NCI-H146 (cell line): ENCODE results near the gene PARP6.
A peak's percentile ranks its signal among the peaks of the same experiment; 100 is the strongest.

Experiments
- DNase-seq: peaks from one replicate; lab custom pipeline; 2025; lab: John Stamatoyannopoulos, UW

Gene PARP6

DNA sequence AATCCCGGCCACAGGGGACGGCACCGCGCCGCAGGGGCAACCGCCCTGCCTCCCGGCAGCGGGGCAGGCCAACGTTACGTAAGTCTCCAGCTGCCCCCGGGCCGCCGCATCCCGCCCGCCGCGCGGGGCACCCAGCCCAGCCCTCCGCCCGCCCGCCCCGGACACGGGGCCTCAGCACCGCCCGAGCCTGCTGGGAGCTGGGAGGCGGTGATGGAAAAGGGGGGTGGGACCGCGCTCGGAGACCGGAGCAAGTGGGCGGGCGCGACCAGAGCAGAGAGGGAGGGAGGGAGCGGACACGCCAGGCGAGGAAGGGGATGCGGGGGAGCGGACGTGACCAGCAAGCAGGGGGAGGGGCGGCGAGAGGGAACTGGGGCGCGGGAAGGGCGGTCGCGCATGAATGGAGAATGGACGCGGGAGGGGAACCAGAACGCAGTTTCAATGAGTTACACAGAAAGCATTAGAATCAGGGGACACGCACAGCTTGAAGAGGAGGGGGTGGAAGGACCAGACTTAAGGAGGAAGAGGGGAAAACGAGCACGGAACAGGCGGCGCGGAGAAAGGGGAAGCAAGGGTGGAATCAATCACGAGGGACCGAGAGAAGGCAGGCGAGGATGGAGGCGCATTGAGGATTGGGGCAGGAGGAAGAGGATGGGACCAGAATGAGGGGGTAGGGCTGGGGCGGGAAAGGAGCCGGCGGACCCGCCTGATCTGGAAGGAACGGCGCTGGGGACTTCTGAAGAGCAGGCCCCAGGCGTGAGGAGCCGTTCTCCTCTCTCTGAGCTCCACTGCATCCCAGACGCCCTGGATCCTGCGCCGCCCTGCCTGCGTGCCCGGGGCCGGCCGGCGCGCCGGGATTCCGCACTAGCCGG, 41.9 kb downstream of the PARP6 start:
- peak; percentile 91 for DNase-seq

DNA sequence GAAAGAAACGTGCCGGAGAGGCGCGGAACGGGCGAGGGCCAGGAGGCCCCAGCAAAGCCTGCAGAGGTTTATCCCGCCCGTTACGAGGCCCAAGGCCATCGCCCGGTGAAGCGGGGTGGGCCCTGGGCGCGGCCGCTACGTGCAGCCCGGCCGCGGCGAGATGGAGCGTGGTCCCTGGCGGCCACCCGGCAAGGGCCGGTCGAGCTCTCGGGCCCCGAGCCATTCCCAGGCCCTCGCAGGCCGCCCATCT, 42.5 kb downstream of the PARP6 start:
- DNase-seq: no peak

DNA sequence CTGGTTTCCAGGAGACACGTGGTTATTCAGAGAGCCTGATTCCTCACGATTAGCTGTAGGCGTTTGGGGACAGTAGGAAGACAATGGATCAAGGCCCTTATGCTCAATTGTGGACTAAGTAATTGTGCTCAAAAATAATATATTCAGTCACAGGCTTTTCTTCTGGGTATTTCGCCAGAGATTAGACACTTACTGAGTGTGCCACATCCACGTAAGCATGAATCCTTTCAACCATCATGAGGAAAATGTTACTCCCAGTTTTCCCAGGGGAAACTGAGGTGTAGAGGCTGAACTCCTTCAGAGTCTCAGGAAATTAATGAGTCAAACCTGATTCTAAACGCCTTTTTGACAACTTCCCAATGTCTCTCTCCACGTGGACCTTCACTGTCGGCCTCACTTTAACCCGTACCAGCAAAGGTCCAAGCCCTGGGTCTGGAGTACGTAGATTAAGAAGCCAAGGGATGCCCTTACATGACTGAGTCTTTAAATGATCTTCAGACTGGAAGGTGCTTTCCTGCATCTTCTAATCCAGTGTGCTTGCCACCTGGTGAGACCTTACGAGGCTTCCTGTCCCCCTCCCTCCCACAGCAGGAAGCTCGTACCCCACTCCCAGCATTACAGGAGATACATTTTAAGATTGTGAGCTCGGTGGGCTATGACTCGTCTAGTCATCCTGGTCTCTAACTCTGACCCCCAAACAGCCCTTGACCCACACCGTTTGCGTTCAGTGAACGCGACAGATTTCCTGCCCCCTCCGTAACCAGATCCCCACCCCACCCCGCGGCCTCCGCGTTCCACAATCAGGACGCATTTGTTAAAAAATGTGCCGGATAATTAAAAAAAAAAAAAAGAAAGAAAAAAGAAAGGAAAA, 43.0 kb downstream of the PARP6 start:
- peak; percentile 28 for DNase-seq

DNA sequence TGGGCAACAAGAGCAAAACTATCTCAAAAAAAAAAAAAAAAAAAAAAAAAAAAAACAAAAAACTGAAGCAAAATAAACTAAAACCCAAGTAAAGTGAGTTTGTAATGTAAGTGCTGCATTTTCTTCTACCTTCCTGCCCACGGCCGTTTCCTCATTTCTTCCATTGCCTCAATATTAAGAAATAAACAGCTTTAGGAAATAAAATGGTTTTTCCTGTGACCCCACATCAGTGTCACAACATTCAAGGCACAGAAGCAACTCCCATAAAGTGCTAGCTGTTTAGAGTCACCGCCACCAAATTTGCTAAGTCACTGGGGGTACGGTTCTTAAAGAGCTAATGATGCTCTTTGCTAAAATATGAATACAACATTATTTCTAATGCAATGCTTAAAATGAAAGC, 44.6 kb downstream of the PARP6 start:
- DNase-seq: no peak

DNA sequence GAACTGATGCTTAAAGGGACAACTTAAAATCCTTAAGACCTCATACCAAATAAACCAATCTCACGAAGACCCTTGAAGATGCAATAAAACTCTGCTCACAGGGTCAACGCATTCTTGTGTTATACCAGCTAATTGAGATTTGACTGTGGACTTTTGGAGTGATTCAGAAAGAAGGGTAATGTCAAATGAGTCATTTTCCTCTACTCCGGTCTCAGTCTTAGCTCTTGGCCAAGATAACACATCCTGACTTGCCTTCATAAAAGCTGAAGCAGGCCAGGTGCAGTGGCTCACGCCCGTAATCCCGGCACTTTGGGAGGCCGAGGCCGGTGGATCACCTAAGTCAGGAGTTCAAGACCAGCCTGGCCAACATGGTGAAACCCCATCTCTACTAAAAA, 45.2 kb downstream of the PARP6 start:
- no peak for DNase-seq

DNA sequence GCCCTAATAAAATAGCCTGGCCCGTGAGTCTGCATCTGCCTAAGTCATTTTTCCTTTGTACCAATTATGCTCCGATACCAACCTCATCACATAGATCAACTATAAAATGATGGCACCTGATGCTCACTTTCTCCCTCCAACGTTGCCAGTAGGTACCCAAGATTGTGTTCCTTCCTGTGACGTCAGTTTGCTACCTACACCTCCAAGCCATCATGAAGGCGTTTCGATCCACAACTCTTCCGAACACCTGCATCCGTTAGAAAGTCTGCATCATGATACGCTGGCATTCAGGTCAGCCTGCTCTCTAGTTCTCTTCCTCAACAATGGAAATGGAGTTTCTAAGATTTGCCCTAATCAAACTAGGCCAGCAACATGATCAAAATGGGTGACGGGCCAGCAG, 49.1 kb downstream of the PARP6 start:
- no peak for DNase-seq

DNA sequence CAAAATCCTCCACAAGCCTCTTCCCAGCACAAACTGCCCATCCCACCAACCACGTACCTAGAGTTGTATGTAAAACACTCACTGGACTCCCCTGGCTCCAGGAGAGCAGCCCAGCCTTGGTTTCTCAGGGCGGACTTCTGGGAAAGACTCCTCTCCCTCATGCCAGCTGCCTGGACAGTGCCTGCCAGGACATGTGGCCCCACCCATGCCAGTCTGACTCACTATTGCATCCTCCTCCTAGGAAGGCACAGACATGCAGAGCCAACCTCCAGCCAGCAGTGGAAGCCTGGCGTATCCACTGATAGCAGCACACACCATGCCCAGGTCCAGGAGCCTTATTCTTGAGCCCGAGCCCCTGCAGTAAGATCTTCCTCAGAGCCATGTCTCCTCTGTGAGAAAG, 50.0 kb downstream of the PARP6 start:
- DNase-seq: no peak

DNA sequence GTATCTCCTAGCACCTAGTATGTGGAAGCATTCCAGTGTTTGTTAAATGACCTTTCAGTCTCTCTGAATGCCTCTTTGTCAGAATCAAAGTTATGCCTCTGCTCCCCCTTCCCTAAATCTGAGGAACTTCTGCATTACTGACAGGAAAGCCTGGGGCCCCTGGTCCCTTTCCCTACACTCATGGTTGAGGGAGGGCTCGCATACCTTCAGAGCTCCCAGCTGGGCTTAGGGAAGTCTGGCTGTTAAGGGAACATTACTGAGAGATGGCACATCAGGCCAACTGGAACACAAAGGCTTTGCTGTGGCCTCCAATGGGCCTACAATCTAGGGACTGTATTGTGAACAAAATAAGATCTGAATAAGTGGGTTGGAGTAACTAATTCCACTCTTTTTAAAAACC, 51.7 kb downstream of the PARP6 start:
- DNase-seq: no peak

DNA sequence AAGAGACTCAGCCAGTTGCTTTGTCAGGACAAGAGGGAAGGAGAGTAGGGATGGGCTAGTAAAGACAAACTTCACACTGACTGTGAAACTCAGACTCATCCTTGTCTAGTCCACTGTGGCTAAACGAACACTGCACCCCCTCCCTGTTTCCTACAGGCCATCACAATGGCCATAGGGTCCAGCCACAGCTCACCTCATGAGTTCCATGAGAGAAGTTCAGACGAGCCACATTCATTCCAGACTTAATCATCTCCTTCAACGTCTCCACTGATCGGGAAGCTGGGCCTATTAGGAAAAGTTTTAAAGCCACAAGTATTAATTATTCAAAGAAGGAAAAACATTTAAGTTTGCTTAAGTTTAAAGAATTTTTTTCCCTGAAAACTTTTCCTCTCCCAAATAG, 55.1 kb downstream of the PARP6 start:
- DNase-seq: no peak

DNA sequence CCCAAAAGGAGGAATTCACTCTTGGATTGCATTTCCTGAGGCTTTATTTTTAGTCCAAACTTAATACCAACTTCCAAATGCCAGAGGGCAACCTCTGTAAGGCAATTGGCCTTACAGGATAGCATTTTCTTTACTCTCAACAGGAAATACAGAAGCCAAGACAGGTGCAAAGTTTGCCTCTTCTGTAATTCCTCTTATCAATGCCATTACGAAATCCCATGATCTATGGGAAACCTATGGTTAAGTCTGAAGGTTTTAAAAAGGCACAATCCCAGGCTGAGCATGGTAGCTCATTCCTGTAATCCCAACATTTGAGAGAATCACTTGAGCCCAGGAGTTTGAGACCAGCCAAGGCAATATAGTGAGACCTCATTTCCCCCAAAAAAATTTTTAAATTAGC, 56.3 kb downstream of the PARP6 start:
- DNase-seq: no peak

DNA sequence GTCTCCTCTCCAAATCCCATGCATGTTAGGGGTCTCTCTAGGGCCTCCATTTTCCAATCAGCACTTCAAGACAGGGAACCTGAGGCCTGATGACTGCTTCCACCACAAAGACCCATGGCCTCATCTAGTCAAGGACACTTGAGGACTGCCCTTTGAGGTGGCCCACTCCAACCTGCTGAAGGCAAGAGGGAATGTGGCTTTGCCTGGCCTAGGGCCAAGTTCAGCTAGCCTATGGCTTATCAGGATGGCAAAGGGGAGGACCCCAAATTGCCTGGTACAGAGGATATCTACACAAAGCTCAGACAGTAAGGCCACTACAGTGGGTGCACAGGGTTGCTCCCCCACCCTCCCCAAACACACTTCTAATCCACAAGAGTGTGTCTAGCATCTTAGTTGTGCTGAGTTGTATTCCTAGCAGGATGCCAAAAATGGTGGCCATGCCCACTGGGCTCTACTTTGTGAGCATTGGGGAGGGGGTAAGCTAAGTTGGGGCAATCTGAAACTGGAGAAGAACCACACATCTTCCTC, 64.7 kb downstream of the PARP6 start:
- no peak for DNase-seq

DNA sequence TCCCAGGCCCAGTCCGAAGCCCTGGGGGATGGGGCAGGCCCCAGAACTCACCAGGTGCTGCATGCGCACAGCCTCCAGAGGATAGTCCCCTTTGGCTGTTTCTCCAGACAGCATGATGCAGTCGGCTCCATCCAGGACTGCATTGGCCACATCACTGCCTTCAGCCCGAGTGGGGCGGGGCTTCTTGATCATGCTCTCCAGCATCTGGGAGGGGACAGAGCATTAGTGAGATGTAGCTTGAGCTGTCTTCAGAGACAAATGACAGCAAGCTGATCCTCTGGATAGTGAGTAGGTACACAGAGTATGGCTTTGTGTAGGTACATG, 65.7 kb downstream of the PARP6 start:
- DNase-seq: no peak

DNA sequence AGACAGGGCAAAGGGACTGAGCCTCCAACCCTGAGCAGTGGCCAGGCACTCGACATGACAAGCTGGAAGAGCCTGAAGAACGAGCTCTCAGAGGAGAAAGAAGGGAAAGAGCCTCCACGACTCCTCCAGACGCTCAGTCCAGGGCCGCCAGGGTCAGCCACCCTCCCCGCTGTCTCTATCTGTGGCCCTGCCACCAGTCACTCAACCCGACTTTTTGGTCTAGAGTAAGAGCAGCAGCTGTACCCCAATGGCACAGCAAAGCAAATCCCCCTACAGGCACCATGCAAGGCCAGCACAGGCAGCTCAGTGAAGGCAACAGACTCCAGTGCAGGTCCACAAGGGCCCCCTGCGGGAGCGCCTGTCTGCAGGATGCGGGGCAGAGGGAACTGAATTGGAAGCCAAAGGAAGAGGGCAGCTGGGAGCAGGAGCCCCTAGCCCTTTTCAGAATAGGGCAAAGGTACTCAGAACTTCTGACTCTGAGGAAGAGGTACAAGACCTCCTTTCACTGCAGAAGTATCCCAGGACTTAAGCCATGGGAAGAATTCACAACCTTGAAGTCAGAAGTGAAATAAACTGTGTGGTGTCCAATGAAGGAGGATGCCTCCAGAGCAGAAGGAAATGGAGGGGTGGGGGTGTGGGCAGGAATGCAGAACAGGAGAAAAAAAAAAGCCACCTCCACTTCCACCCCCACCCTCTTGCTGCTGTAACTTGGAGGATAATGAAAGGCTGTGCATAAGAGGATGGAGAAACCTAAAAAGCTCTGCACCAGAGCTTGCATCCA, 66.3 kb downstream of the PARP6 start:
- no peak for DNase-seq

DNA sequence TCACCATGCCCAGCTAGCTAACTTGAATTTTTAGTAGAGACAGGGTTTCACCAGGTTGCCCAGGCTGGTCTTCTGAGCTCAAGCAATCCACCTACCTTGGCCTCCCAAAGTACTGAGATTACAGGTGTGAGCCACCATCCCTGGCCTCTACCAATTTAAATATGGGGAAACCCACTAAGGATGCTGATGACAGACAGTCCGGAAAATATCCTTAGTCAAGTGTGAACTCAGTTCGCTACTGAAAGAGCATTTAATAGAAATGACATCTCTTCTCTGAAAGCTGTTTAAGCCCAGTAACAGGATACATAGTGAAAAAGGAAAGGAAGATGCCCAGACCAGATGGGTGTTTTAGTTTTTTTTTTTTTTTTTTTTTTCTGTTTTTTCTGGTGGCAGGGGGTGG, 67.1 kb downstream of the PARP6 start:
- no peak for DNase-seq

DNA sequence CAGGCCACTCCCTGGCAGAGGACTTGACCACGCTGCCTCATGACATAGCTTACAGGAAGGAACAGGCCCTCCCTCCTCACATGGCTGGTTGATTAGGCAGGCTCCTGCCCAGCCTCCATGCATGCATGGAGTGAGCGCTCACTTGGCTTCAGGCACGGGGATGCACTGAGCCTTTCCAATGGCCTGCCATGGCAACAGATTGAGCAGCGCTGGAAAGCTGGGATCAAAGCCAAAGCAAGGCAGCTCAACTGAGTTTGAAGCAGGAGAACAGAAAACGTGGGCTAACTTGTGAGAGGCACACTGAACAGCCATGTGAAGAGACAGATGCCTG, 68.9 kb downstream of the PARP6 start:
- DNase-seq: no peak

DNA sequence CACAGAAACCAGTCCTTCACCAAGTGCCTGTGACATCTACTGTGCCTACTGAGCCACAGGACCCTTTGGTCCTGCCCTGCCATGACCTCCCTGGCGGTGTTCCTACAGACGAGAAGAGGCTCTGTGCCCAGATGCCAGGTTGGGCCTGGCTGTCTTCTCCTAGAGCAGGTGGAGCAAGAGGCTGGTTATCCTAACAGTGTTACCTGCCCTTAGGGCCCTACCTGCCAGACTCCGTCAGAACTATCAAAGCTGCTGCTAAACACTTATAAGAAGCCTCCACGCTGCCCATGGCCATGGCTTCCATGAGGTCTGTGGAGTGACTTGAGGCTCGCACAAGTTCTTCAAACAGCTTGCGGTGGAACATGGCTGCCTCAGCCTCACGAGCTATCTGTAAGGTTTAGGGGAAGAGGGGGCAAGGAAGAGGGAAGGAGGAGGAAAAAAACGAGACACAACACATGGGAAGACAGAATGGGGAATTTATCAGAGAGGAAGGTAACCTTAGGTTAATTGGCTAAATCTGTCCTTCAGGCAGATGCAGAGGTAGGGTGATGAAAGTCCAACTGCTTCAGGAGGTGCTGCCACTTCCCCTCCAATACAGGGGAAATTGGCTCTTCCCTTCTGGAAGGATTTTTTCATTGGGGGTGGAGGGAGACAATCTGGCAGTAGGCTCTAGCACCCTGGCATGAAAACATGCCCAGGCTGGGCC, 69.4 kb downstream of the PARP6 start:
- DNase-seq: no peak

DNA sequence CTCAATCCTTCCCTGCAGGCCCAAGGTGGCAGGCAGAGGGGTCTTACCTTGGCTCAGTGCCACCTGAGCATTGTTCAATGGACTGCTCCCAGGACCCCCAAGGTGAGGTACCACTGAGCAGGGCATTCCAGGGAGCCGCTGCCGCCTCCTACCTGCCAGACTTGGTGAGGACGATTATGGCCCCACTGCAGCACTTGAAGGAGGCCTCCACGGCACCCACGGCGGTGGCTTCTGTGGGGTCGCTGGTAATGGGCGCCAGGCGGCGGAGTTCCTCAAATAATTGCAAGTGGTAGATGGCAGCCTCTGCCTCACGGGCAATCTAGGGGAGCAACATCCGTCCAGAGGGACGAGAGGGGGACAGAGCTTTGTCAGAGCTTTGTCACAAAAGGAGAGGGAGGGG, 70.1 kb downstream of the PARP6 start:
- no peak for DNase-seq

DNA sequence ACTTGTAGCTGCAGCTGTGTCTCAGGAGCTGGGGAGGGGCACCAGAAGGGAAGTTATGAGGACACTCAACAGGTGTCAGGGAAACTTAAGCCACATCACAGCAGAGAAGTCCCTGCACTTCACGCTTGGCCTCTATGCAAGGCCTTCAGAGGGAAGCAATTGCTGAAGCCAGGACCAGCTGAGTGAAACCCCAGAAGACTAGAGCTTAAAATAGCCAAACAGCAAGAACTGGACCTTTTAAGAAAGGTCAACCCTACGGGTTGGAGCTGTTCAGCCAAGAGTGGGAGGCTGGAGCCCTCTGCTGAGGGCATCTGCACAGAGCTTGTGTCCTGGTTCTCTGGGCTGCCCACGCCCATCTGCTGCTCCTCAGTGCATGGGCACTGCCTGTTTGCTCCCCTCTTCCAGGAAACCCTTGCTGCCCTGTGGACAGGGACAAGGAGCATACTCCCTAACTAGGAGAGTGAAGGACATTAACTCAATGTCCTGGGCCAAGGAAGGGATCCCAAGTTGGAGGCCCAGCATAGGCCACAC, 70.9 kb downstream of the PARP6 start:
- no peak for DNase-seq

DNA sequence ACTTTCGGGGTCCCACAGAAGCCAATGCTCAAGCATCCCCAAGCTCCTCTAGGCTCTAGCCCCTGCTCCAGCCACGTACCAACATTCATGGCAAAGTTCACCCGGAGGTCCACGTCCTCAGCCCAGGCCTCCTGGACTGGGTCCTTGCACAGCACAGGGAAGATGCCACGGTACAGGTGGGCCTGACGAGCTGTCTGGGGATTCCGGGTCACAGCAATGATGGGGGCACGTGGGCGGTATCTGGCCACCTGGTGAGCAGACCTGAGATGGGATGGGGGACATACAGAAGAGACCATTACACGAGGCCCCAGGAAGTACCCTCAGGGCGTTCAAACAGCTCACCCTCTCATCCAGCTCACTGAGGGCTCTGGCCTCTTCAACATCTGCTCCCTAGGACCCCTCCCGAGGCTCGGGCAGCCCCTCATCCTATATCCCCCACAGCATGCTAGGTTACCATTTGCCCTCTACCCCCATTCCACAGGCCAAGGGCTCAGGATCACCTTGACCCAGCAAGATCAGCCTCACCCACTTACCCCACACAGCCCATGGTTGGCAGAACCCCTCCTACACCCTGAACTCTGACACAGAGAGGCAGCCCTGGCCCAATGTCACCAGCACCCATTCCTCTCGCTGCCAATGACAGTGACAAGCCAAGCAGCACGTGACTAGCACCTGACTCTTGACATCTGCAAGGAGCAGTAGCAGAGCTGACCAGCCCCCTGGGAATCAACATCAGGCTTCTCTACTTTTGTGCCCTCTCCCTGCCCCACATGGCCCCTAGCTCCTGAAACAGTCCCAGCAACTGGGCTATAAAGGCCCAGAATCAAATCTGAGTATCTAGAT, 71.7 kb downstream of the PARP6 start:
- DNase-seq: no peak

DNA sequence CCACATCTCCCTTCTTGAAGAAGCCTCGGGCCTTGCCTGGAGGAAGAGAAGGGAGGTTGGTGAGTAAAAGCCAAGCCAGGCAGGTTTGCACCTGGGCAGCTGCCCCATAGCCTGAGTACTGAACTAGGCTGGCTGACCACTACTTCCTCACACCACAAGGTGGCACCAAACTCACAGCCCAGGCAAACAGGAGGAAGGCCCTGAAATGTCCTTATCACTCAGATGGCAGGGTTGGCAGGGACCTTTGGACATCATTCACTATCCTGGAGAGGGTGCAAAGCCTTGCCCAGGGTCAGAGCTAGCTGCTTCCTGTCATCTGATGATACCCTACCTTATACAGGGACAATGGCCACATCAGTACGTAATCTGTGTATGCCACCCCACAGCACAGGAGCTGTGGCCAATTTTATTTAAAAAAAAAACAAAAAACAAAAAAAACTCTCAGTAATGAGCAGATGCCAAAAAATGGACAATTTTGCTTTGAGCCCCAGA, 72.6 kb downstream of the PARP6 start:
- DNase-seq: peak; percentile 64

DNA sequence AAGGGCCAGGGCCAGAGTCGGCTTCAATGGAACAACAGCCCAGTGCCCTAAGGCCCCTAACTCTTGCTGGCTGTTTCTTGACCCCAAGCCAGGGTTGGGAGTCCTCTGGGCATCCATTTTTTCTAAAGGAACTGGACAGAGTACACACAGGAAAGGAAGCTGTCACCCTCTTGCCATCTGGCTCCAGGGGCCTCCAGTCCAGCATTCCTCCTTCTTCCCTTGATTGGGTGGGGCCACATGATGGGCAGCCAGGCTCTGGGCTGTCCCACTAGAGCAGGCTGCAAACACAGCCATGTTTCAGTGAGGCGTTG, 73.2 kb downstream of the PARP6 start:
- no peak for DNase-seq
